Suprapubic skin (tissue), 4 donors: ENCODE data around the gene VIP. TPM values are rescaled to one million over a fixed set of nuclear protein-coding genes. Genes with fewer than 3 reads are reported as not detected.

Experiments
- DNase-seq, 2 donors: peaks; one replicate each; pipeline ENCODE4 v3.0.0-alpha.2; 2019; ENCODE audit warnings: low spot score in 2 of 2
- H3K27ac ChIP-seq: fragments of 200-600 bp; sonication (generic); one replicate; pipeline ENCODE4 v1.5.1; 2019
- H3K27me3 ChIP-seq: fragments of 200-600 bp; sonication (generic); one replicate; pipeline ENCODE4 v1.5.1; 2019
- H3K36me3 ChIP-seq: fragments of 200-600 bp; sonication (generic); one replicate; pipeline ENCODE4 v1.5.1; 2019
- H3K4me1 ChIP-seq: fragments of 200-600 bp; sonication (generic); one replicate; pipeline ENCODE4 v1.5.1; 2019
- H3K4me3 ChIP-seq: fragments of 200-600 bp; sonication (generic); one replicate; pipeline ENCODE4 v1.5.1; 2019; ENCODE audit warnings: mild to moderate bottlenecking
- H3K9me3 ChIP-seq: fragments of 200-600 bp; sonication (generic); one replicate; pipeline ENCODE4 v1.5.1; 2019
- CTCF ChIP-seq, 2 donors: fragments of 200-600 bp in 1 of 2; fragments of 450-650 bp in 1 of 2; sonication (generic) in 1 of 2; IDR thresholded peaks; one replicate each; pipeline ENCODE4 v1.5.1; 2016 to 2019; ENCODE audit warnings: antibody characterized with exemption in 2 of 2, mild to moderate bottlenecking in 1 of 2, moderate library complexity in 1 of 2
- EP300 ChIP-seq: sonication (generic); formaldehyde crosslinking; IDR thresholded peaks from one replicate; pipeline ENCODE4 v1.6.1; 2017; ENCODE audit warnings: antibody characterized with exemption
- POLR2A ChIP-seq, 2 donors: fragments of 450-650 bp; IDR thresholded peaks; one replicate each; pipeline ENCODE4 v1.6.1; 2017; ENCODE audit warnings: antibody characterized with exemption in 2 of 2, mild to moderate bottlenecking in 2 of 2, moderate library complexity in 2 of 2
- POLR2AphosphoS5 ChIP-seq, 3 donors: sonication (generic); formaldehyde crosslinking; IDR thresholded peaks; one replicate each; pipeline ENCODE4 v1.6.1; 2017; ENCODE audit warnings: antibody characterized with exemption in 3 of 3
- WGBS: methylation state at CpG from one replicate; pipeline ENCODE4 v1.1.5; 2018; 5-methylcytosine and 5-hydroxymethylcytosine counted together
- total RNA-seq, 4 donors: library from RNA; depleted of rRNA; stranded (reverse); fragments of >200 nt; gene quantifications; one replicate each; pipeline ENCODE4 v1.1.0, GENCODE V29; 2016

The VIP gene
- total RNA-seq, 4 donors from 2014 or later = 0.48 TPM; not detected in 3

GRCh38 chr6:152776833-152777232 lies 26.2 kb downstream of the VIP start:
- Histone ChIP-seq H3K27ac (no peak overlapping the region), H3K4me3 (no peak overlapping the region), H3K4me1 (no peaks in the 10 kb centered on the region), H3K36me3 (no peaks in the 10 kb centered on the region), H3K27me3 (no peaks in the 10 kb centered on the region), H3K9me3 (no peaks in the 10 kb centered on the region)
- WGBS = 89% methylated on average over 3 of the region's 3 CpGs
- no peak for DNase-seq
- TF ChIP-seq POLR2A (IDR thresholded peaks at IDR 0.05) (no peak), CTCF (IDR thresholded peaks at IDR 0.05) (no peak), POLR2AphosphoS5 (IDR thresholded peaks at IDR 0.05) (no peak), EP300 (no peak)

- WGBS = 72% methylated on average over 9 of the region's 9 CpGs
- Histone ChIP-seq H3K27me3 (no peaks in the 10 kb centered on the region), H3K9me3 (no peaks in the 10 kb centered on the region), H3K4me3 (no peak overlapping the region), H3K27ac (no peak overlapping the region), H3K36me3 (no peaks in the 10 kb centered on the region), H3K4me1 (no peaks in the 10 kb centered on the region)
- TF ChIP-seq CTCF (IDR thresholded peaks at IDR 0.05) = no peak
- TF ChIP-seq EP300 = no peak
- no peak for TF ChIP-seq POLR2AphosphoS5 (IDR thresholded peaks at IDR 0.05)
- TF ChIP-seq POLR2A (IDR thresholded peaks at IDR 0.05) = no peak
- no peak for DNase-seq
These were observed 32.8 kb downstream of the VIP start for GRCh38 chr6:152783217-152783878.

- no peak for DNase-seq
- no peaks in the 10 kb centered on the region for H3K4me1 ChIP-seq
- H3K9me3 ChIP-seq = peaks cover 3% of the 10 kb centered on the region
- H3K4me3 ChIP-seq = no peak overlapping the region
- no peak overlapping the region for H3K27ac ChIP-seq
- no peaks in the 10 kb centered on the region for H3K36me3 ChIP-seq
- no peaks in the 10 kb centered on the region for H3K27me3 ChIP-seq
- no peak for TF ChIP-seq POLR2A (IDR thresholded peaks at IDR 0.05)
- no peak for TF ChIP-seq POLR2AphosphoS5 (IDR thresholded peaks at IDR 0.05)
- TF ChIP-seq CTCF (IDR thresholded peaks at IDR 0.05) = no peak
- TF ChIP-seq EP300 = no peak
These were observed 44.1 kb downstream of the VIP start for GRCh38 chr6:152794696-152795095.

- TF ChIP-seq CTCF (IDR thresholded peaks at IDR 0.05) (no peak), POLR2A (IDR thresholded peaks at IDR 0.05) (no peak), POLR2AphosphoS5 (IDR thresholded peaks at IDR 0.05) (no peak), EP300 (no peak)
- Histone ChIP-seq H3K4me1 (no peaks in the 10 kb centered on the region), H3K27ac (no peak overlapping the region), H3K27me3 (no peaks in the 10 kb centered on the region), H3K9me3 (no peaks in the 10 kb centered on the region), H3K36me3 (no peaks in the 10 kb centered on the region), H3K4me3 (no peak overlapping the region)
- DNase-seq = no peak
These were observed 53.6 kb downstream of the VIP start for GRCh38 chr6:152804150-152804549.

Other genes starting within 250 kb of the VIP start
- 100 to 1,000 TPM; 105 to 184 (median 132) TPM for gene SYNE1, start 113.4 kb upstream of the VIP start, total RNA-seq
- 1 to 10 TPM; 2.0 to 5.8 (median 3.4) TPM for gene MYCT1, start 52.9 kb upstream of the VIP start, total RNA-seq
- 1 to 10 TPM; 2.4 to 3.5 (median 3.3) TPM for gene FBXO5, start 232.2 kb downstream of the VIP start, total RNA-seq